SK-MEL-5 (cell line): ENCODE data around the gene PHF21B. TPM values are rescaled to one million over a fixed set of nuclear protein-coding genes. Genes with fewer than 3 reads are reported as not detected.

Experiments used
- DNase-seq: peaks from one replicate; pipeline ENCODE4 v3.0.0-alpha.2; 2016; ENCODE audit warnings: low read depth, low spot score
- in situ Hi-C: cut with HindIII; loops from 2 replicates; pipeline ENCODE4 v1.10.0; 2016; ENCODE audit warnings: low sequenced_read_pairs, high pct_unique_total_duplicates, low pct_unique_long_range_greater_than_20kb
- total RNA-seq: library from RNA; depleted of rRNA; stranded (reverse); fragments of >200 nt; shearing (Covaris generic); gene quantifications from 2 replicates; pipeline ENCODE4 v1.2.3, GENCODE V29; 2014

PHF21B gene
- total RNA-seq, 1 experiment from 2014 or later = 4.2 TPM

- in situ Hi-C loops = no loop called here
- no peak for DNase-seq
Measured at GRCh38 chr22:45026511-45026910, 16.7 kb upstream of the PHF21B start.

DNA sequence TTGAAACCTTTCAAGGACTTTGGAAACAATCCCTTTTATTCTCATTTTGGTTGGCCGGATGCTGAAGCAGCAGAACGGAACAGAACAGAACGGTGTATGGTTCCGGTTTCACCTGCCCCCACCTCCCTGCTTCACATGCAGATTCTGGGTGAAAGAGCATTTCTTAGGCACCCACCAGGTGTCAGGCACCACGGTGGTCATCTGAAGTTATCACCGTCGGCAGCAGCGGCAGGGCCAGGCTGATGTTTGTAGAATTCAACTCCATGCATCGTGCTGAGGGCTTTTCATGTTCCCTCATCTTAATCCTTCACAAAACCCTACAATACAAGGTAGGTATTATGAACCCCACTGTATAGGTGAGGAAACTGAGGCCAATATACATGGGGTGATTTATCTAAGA is 13.6 kb upstream of the PHF21B start:
- no peak for DNase-seq
- in situ Hi-C loops = no loop called here

GRCh38 chr22:45019861-45020655 is 10.3 kb upstream of the PHF21B start:
- in situ Hi-C loops = no loop called here
- no peak for DNase-seq

DNA sequence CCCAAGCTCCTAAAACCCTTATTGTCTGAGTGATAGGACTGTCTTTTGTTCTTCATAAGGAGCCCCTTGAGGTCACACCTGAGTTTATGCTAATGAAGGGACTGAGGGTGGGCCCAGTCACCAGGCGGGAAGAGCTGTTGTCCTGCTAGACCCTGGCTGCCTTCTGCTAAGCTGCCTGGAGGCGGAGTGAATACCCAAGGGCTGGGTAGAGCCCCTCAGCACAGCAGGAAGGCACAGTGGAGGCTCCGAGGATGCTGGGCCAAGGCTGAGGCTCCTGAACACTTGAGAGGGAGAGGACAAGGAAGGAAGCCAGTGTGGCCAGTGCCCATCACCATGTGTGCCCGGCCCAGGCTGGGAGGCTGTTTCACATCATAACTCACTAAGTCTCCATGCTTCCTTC is 4.8 kb upstream of the PHF21B start:
- no peak for DNase-seq
- in situ Hi-C loops = no loop called here

DNA sequence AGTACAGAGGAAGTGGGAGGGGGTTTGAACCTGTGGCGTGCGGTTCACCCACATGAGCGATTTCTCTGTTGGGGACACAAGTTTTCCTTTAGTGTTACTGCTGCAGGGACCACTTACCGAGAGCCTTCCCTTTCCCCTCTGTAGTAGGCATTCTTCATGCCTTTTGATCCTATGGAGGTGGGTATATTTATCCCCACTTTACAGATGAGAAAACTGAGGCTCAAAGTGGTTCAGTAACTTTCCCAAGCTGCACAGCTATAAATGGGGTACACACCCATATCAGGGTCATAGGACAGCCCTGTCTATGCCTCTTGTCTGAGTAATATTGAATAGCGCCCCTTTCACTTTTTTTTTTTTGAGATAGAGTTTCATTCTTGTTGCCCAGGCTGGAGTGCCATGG is 3.3 kb upstream of the PHF21B start:
- in situ Hi-C loops = no loop called here
- DNase-seq = no peak

GRCh38 chr22:45010532-45010900 is 711 bp upstream of the PHF21B start:
- in situ Hi-C loops = no loop called here
- no peak for DNase-seq

DNA sequence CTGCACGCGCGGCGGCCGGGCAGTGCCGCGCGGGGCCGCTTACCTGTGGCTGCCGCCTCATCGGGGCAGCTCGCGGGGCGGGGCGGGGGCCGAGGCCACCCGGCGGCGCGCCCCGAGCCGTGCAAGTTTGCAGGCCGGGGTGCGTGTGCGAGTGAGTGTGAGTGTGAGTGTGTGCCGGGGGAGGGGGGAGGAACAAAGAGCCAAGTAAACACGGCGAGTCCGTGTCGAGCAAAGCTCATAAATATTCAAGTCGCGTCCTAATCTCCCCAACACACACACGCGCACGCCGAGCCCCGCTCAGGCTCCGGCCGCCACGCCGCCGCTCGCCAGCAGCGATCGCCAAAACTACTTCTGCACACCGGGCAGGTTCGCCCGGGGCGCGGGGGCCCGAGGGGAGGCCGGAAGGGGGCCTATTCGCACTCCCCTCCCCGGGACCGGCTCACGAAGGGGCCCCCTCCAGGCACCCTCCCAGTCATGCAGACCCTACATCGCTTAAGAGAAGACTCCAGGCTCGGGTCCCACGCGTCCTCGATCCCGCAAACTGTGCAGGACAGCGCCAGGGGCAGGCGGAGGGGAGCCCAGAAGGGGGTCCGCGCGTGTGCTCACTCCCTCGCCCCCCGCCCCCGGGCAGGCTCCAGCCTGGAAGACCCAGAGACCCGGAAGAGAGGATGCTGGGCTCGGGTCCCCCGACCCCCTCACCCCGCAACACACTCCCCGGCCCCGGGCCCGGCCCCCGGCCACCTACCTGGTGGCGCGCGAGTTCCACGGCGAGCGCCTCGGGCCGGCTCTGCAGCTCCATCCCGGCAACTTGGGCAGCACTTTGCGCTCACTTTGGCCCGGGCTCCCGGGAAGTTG is 827 bp downstream of the PHF21B start:
- in situ Hi-C loops = no loop called here
- DNase-seq = no peak

- in situ Hi-C loops = no loop called here
- DNase-seq = no peak
Measured at GRCh38 chr22:45008186-45008681, 1.6 kb downstream of the PHF21B start.

- DNase-seq = peak; percentile 47
- in situ Hi-C loops = no loop called here
Measured at GRCh38 chr22:45007391-45008185, 2.2 kb downstream of the PHF21B start.

DNA sequence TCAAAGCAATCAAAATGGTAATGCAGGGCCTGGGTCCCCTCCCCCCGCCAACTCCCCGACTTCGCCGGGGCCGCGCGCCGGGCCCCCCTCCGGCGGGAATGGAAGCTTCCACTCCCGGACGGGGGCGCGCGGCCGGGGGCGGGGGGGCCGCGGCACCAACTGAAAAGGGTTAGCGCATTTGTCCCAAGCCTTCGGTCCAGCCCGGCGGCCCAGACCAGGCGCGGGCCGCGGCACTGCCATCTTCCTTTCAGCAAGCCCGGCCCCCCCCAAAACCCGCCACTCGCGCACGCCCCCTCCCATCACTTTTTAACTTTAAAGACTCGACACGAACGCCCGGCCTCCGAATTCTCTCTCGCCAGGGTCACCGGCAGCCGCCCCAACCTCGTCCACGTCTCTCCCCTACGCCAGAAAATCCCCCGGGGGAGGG is 2.8 kb downstream of the PHF21B start:
- in situ Hi-C loops = no loop called here
- no peak for DNase-seq

DNA sequence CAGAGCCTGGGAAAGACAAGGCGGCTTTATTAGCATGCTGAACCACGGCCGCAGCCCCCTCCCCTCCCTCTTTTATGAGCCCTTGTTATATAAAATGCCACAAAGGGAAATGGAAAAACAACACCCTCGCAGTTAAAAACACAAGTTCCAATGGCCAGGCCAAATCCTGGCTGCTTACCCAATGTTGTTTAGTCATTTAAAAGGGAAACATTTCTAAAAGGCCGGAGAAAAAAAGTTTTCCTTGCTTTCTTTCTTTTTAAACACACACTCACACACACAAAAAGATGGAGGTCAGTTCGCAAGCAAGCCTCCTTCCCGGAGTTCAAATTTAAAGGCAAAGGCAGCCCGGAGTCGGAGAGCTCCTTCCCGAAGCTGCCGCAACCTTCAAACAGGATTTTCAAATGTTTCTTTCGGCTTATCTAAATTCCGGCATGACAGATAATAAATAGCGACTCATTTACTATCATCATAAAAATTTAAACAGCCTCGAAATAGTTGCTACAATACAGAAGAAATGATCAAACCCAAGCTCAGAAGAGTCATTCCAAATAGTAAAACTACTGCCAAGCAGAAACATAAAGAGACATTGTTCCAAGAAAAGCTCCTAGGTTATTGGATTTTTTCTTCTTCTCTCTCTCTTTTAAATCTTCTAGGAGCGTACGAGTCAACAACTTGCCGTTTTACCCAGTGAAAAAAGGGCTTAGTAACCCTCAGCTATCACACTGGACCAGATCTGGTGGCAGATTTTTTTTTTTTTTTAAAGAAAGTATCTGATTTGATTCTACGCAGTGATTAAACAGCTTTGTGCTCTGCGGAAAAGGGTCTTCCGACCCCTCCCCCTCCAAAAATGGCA is 3.5 kb downstream of the PHF21B start:
- in situ Hi-C loops = no loop called here
- no peak for DNase-seq

- in situ Hi-C loops = no loop called here
- DNase-seq = no peak
Measured at GRCh38 chr22:45001653-45002052, 8.2 kb downstream of the PHF21B start.

DNA sequence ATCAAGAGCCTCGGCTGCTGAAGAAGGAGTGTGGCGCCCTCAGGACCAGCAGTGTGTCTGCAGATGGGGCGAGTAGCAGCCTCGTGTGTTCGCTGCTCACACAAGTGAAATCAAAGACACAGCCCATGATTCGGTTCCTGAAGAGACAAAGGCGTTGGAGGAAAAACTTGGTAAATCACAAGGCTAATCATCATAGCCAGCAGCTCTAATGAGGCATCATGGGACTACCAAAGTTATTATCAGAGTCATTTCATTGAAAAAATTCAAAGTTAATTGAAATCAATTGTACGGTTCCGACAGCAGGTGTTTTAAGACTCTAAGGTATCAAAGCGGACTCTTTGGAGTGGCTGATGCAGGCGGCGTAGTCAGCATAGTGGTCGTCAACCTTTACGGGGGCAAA is 9.5 kb downstream of the PHF21B start:
- DNase-seq = no peak
- in situ Hi-C loops = no loop called here

DNA sequence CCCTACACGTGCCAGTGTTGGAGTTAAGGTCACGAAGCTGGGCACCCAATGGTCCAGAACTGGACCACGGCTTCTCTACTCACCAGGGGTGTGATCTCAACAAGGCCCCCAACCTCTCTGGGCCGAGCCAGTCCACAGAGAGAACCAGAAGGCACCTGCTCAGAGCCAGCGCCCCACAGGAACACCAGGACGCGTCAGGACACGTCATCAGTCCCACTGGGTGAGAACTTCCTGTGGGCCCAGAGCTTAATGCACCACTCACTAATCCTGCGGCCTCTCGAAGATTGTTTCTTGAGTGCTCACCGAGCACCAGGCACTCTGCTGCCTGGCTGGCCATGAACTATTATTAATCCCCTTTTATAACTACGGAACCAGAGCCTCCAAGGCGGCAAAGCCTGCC is 10.1 kb downstream of the PHF21B start:
- DNase-seq = no peak
- in situ Hi-C loops = no loop called here

DNA sequence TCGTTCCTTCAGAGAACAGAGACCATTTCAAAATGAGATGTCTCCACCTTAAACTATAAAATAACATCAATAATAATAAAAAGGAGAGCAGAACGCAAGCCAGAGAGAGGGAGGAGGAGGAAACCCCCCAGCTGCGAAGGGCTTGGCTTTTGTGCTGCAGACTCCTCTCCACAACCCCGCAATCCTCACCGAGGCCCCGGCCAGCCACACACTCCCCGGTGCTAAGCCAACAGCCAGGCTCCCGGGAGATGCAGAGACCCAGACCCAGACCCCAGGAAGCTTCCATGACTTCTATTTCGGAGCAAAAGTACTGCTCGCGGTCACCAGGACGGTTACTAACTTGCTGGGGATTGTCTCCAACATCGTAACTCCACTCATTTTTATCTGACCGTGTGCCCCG is 10.6 kb downstream of the PHF21B start:
- in situ Hi-C loops = no loop called here
- no peak for DNase-seq

- DNase-seq = no peak
- in situ Hi-C loops = no loop called here
Measured at GRCh38 chr22:44998296-44998695, 11.5 kb downstream of the PHF21B start.

DNA sequence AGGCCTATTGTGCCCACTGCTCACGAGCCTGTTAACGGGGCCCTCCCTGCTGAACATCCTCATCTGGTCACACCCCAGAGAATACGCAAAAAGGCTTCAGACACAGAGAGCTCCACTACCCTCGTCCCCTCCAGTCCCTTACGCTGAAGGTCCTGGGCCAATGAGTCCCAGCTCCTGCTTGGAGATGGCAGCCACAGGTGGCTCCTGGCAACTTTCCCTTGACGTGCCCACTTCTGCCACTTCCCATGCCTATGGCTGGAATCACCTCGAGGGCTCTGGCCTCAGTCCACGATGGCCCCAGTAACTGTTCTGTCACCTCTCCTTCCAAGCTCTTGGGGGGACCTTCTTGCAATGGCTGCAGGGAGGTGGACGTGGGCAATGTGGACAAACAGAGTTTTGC is 12.7 kb downstream of the PHF21B start:
- DNase-seq = no peak
- in situ Hi-C loops = no loop called here
